RWPE1 (cell line): ENCODE data around the gene PTPRN2.

Experiments used
- CTCF ChIA-PET: fragments of 350-600 bp; sonication (Branson Sonifier 250); formaldehyde crosslinking; extraction: SDS; loops from one replicate; lab custom pipeline; 2021; lab: Yijun Ruan, JAX
- POLR2A ChIA-PET: fragments of 400-600 bp; formaldehyde crosslinking; extraction: SDS; loops from one replicate; lab custom pipeline; 2020; ENCODE audit warnings: antibody characterized with exemption; ENCODE audit not compliant: low non-redundant PET; lab: Yijun Ruan, JAX
- DNase-seq: peaks from one replicate; pipeline ENCODE4 v3.0.0; 2012; ENCODE audit warnings: low spot score
- H3K27ac ChIP-seq: fragments of 450-650 bp; 2 replicates; pipeline ENCODE4 v1.5.1; 2017
- TF ChIP-seq, protein P1 (sequence below): fragments of 450-650 bp; conservative IDR thresholded peaks from 2 replicates; pipeline ENCODE4 v1.5.1; 2017; ENCODE audit warnings: low read depth, mild to moderate bottlenecking

Gene PTPRN2

DNA sequence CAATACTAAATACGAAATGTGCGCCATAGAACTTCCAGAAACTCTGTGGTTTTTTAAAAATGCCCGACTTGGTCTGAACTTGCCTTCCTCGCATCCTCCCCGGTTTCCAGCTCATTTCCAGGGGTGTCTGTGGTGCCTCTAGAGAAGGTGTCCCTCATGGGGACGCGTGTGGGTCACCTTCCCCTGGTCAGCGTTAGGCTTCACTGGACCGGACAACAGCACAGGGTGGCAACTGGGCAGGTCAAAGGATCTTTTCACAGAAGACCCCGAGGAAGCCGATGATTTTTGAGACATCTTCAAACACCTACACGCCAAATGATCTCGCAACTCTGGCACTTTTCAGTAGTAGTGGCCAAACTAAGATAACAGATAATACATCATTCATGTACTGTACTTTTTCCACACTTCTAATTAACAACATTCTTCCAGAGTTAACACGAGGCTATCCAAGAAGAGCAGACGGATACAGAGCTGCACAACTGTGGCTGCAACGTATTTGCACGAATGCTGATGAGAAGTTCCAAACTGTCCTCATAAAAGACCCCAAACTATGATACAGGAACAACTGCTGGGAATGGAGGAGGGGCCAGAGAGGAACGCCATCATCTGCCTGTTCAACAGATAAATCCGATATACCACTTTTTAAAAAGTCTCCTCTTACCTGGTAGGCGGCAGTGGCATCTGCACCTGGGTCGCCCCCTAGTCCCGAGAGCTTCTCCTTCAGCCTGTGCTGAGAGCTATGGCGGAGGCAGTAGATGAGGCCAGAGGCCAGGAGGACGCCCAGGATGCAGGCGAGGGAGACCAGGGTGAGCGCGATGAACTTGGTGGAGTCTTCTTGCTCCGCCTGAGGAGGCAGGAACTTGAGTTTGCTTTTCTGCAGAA is 905.3 kb downstream of the PTPRN2 start:
- TF ChIP-seq, protein P1, sequence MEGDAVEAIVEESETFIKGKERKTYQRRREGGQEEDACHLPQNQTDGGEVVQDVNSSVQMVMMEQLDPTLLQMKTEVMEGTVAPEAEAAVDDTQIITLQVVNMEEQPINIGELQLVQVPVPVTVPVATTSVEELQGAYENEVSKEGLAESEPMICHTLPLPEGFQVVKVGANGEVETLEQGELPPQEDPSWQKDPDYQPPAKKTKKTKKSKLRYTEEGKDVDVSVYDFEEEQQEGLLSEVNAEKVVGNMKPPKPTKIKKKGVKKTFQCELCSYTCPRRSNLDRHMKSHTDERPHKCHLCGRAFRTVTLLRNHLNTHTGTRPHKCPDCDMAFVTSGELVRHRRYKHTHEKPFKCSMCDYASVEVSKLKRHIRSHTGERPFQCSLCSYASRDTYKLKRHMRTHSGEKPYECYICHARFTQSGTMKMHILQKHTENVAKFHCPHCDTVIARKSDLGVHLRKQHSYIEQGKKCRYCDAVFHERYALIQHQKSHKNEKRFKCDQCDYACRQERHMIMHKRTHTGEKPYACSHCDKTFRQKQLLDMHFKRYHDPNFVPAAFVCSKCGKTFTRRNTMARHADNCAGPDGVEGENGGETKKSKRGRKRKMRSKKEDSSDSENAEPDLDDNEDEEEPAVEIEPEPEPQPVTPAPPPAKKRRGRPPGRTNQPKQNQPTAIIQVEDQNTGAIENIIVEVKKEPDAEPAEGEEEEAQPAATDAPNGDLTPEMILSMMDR, result no peak
- CTCF ChIA-PET, result interaction anchor here (0.5 kb wide), 1 partner anchor 1293 kb away, joined by 3 read pairs; no protein-coding TSS in a partner anchor
- POLR2A ChIA-PET, result no interaction called here
- no peak for DNase-seq
- no peak overlapping the region for H3K27ac ChIP-seq

DNA sequence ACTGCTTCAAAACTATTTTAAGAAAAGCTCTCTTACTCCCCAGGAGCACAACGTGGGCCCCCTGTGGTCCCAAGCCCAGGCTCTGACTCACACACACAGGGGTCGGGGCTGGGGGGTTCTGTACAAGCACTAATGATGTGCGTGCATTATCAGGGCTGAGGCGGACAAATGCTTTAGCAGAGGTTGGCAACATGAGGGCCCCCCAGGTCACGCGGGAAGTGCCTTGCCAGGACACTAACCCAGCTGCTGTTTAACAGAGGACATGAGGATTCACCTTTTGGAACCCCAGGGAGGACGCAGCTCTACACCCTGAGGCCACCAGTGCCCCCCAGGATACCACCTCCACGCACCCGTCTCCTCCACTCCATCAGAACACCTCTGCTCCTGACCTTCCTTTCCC is 908.0 kb downstream of the PTPRN2 start:
- ChIA-PET CTCF (no interaction called here), POLR2A (no interaction called here)
- DNase-seq, result no peak

DNA sequence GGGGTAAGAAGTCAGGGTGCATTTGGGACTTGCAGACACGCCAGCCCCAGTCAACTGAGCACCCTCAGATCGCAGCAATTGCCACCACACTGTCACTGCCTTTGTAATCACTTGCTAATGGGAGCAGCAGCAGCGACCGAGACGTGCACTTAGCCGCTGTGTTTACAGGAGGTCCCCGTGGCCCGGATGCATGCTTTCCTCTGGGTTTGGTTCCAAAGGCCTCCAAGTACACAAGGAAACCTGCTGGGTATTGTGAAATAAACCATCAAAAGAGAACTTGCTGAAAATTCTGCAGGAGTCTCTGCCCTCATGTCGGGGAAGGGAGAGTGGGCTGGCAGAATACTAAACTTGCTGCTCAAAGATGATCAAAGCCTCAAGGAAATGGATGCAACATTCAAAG is 909.1 kb downstream of the PTPRN2 start:
- no peak overlapping the region for H3K27ac ChIP-seq
- ChIA-PET POLR2A (no interaction called here), CTCF (no interaction called here)
- TF ChIP-seq, protein P1, result no peak
- no peak for DNase-seq

More for the DNA sequence above, 908.0 kb downstream of the PTPRN2 start:
- TF ChIP-seq, protein P1, result no peak
- no peak overlapping the region for H3K27ac ChIP-seq

DNA sequence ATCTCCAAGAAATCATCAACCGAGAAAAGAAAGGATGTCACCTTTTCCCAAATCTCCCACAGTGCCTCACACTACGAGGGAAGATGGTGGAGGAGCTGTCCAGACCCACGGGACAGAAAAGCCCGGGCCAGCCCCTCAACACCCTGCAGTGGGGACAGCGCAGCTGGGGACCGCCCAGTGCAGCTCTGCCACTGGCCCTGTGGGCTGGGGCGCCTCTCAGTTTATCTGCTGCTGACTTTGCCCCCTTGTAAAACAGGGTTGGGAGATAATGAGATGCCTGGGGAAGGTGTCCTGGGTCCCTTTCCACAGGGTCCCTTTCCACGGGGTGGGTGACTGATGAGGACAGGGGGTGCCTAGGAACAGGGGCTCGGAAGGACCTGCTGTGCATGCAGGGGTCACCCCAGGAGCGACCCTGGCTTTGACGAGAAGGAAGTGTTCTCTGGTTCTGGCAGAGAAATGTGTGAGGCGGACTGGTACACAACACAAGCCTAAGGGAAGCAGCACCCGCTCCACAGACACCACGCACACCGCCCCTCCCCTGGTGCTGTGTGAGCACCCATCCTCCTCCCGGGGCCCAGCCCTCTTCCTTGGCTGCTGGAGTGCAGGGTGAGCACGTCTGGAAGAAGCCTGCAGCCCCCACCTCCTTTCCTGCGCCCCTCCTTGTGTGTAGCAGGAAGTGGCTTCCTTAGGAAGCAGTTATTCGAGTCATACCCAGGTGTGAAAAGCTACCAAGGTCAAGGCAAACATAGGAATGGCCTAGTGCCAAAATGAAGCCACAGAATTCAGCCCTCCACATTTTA is 911.0 kb downstream of the PTPRN2 start:
- POLR2A ChIA-PET, result no interaction called here
- CTCF ChIA-PET, result no interaction called here
- DNase-seq, result no peak
- H3K27ac ChIP-seq, result no peak overlapping the region
- TF ChIP-seq, protein P1, result no peak

DNA sequence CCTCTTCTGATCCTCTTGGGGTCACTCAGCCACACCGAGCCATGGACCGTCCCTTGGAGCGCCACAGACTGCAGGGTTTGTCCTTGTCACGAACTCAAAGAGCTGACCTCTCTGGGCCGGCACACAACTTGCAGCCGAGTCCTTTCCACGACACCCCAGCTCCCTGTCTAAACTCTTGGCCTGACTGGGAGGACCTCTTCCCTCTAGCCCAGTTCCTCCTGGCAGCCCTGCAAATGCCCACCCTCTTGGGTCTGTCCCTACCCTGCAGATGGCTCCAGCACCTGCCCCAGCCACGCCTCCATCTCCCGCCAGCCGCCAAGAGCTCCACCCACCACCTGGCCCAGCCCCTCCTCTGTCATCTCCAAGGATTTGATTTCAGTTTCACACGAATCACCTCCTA is 911.6 kb downstream of the PTPRN2 start:
- TF ChIP-seq, protein P1, result no peak
- POLR2A ChIA-PET, result no interaction called here
- CTCF ChIA-PET, result no interaction called here
- H3K27ac ChIP-seq, result no peak overlapping the region
- no peak for DNase-seq

DNA sequence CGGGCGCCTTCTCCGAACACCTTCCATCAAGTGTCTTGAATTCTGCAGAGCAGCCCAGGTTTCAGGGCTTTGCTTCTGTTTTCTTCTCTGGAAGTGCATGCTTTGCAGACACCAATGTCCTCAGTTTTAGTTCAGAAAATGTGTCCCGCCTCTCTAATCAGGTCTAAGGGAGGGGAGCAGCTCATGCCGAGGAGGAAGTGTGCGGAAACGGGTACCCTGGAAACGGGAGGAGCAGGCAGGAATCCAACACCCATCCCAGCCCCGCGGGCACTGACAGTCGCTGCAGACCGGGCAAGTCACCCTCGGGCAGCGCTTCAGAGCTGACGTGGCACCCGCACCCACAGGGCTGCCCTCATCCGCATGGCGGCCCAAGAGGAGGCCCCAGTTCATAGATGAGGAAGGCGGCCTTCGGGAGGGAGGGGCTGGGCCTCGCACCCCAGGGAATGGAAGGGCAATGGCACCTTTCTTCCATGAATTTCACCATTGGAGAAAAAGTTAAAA is 912.1 kb downstream of the PTPRN2 start:
- CTCF ChIA-PET, result no interaction called here
- H3K27ac ChIP-seq, result no peak overlapping the region

More for the DNA sequence above, 912.1 kb downstream of the PTPRN2 start:
- TF ChIP-seq, protein P1, result no peak
- POLR2A ChIA-PET, result no interaction called here
- DNase-seq, result no peak
